Measurements from ENCODE around the gene STX10.
"Not testable (repeated sequence)": the region's sequence is repeated elsewhere in the genome, so short reads cannot be mapped to it uniquely, and the experiment has no call there.

STX10 gene

DNA sequence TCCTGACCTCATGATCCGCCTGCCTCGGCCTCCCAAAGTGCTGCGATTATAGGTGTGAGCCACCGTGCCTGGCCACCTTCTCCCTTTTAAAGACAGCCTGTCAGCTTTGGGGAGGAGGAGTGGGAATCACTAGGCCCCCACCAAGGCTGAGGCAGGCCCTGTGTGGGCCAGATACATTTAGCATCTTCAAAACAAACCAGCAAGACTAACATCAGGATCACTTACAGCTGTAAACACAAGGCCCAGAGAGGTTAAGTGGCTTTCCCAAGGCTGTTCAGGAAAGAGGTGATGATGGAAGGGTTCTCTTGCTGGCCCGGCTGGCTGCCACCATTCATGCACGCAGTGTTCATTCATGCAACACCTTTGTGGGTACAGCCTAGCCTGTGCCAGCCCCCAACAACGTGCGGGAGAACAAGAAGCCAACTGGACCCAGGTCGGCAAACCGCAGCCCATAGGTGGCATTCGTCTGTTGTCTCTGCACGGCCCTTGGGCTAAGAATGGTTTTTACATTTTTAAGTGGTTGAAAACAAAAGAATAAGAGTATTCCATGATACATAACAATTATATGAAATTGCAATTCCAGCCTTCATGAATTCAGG, 23.1 kb upstream of the STX10 start:
- Mint-ChIP-seq H3K9me3 (no peaks in the 10 kb centered on the region), H3K27me3 (no peaks in the 10 kb centered on the region), H3K36me3 (no peaks in the 10 kb centered on the region), H3K4me1 (peaks cover 34% of the 10 kb centered on the region), H3K4me3 (peak overlapping the region; percentile 24), H3K27ac (peak overlapping the region; percentile 84)
- DNase-seq (ENCODE audit: low spot score in 2 of 2) (no peak), ATAC-seq (ENCODE audit: low read depth) (no peak)

DNA sequence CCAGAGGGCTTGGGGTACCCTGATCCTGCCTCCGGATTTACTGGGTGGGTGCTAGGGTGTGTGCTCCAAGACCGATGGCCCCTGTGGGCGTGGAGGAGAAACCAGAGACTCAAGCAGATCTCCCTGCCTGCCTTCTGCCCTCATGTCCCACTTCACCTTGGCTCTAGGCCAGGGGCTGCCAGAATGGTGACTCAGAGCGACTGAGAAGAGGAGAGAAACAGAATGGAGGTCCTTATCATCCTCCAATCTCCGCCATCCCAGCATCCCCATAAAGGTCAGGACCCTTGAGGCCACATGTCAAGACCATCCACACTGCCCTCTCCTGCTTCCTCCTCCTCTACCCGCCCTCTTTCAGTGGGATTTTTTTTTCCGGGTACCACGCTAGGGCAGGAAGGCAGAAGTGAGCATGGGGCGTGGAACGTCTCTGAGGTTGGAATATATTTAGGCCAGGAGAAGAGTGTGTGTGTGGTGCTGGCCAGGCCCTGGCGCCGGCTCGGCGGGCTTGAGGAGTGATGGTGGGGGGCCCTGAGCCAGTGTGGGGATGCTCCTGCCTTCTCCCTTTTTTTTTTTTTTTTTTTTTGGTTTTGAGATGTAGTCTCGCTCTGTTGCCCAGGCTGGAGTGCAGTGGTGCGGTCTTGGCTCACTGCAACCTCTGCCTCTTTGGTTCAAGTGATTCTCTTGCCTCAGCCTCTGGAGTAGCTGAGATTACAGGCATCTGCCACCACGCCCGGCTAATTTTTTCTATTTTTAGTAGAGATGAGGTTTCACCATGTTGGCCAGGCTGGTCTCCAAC, 22.4 kb upstream of the STX10 start:
- H3K4me3 Mint-ChIP-seq: peak overlapping the region; percentile 51
- H3K36me3 Mint-ChIP-seq: no peaks in the 10 kb centered on the region
- DNase-seq (ENCODE audit: low spot score in 2 of 2) (no peak), ATAC-seq (ENCODE audit: low read depth) (no peak)
- no peaks in the 10 kb centered on the region for H3K9me3 Mint-ChIP-seq
- H3K27ac Mint-ChIP-seq: peak overlapping the region; percentile 84
- H3K4me1 Mint-ChIP-seq: peaks cover 37% of the 10 kb centered on the region
- H3K27me3 Mint-ChIP-seq: no peaks in the 10 kb centered on the region

DNA sequence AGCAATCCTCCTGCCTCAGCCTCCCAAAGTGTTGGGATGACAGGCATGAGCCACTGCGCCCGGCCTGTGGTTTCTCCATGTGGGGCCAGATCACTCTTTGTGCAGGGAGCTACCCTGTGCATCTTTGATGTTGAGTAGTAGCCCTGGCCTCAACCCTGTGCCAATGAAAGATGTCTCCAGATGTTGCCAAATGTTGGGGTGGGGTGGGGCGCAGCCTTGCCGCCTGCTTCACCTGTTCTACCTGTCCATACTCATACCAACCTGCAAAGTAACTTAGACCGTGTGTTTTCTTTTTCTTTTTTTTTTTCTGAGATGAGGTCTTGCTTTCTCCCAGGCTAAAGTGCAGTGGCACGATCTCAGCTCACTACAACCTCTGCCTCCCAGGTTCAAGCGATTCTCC, 21.0 kb upstream of the STX10 start:
- Mint-ChIP-seq H3K4me1 (peaks cover 42% of the 10 kb centered on the region), H3K4me3 (no peak overlapping the region), H3K9me3 (no peaks in the 10 kb centered on the region), H3K36me3 (no peaks in the 10 kb centered on the region), H3K27me3 (no peaks in the 10 kb centered on the region), H3K27ac (peak overlapping the region; percentile 84)
- no peak for ATAC-seq (ENCODE audit: low read depth)
- DNase-seq (ENCODE audit: low spot score in 2 of 2): no peak

DNA sequence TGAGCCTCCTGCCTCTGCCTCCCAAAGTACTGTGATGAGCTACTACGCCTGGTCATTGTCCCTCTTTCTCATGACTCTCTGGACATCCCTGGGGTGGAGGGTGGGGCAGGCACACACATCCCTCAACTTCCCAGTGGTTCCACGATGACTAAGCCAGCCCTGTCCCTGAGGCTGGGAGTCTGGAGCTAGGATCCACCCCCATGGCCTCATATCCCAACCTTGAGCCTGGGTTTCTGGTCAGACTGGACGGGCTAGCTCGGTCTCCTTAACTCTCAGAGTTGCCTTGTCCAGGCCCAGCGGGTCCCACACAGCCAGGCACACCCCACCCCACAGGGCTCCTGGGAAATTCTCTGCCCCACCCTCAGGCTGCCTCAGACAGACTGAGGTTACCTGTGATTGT, 19.6 kb upstream of the STX10 start:
- ATAC-seq (ENCODE audit: low read depth) (no peak), DNase-seq (ENCODE audit: low spot score in 2 of 2) (no peak)
- no peaks in the 10 kb centered on the region for H3K27me3 Mint-ChIP-seq
- no peak overlapping the region for H3K4me3 Mint-ChIP-seq
- no peaks in the 10 kb centered on the region for H3K9me3 Mint-ChIP-seq
- no peaks in the 10 kb centered on the region for H3K36me3 Mint-ChIP-seq
- H3K4me1 Mint-ChIP-seq: peaks cover 47% of the 10 kb centered on the region
- H3K27ac Mint-ChIP-seq: peak overlapping the region; percentile 85

DNA sequence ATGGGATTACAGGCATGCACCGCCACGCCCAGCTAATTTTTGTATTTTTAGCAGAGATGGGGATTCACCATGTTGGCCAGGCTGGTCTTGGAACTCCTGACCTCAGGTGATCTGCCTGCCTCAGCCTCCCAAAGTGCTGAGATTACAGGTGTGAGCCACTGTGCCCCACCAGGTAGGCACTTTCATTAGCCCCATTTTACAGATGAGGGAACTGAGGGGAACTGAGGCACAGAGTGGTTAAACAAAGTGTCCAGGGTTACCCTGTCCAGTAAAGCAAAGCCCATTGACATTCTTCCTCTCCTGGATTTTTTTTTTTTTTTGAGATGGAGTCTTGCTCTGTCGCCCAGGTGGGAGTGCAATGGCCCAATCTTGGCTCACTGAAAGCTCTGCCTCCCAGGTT, 16.0 kb upstream of the STX10 start:
- Mint-ChIP-seq H3K4me1 (peaks cover 52% of the 10 kb centered on the region), H3K27ac (peak overlapping the region; percentile 92)
- not testable (repeated sequence) for H3K9me3 Mint-ChIP-seq; ATAC-seq (ENCODE audit: low read depth); DNase-seq (ENCODE audit: low spot score in 2 of 2); H3K36me3 Mint-ChIP-seq; H3K4me3 Mint-ChIP-seq; H3K27me3 Mint-ChIP-seq

DNA sequence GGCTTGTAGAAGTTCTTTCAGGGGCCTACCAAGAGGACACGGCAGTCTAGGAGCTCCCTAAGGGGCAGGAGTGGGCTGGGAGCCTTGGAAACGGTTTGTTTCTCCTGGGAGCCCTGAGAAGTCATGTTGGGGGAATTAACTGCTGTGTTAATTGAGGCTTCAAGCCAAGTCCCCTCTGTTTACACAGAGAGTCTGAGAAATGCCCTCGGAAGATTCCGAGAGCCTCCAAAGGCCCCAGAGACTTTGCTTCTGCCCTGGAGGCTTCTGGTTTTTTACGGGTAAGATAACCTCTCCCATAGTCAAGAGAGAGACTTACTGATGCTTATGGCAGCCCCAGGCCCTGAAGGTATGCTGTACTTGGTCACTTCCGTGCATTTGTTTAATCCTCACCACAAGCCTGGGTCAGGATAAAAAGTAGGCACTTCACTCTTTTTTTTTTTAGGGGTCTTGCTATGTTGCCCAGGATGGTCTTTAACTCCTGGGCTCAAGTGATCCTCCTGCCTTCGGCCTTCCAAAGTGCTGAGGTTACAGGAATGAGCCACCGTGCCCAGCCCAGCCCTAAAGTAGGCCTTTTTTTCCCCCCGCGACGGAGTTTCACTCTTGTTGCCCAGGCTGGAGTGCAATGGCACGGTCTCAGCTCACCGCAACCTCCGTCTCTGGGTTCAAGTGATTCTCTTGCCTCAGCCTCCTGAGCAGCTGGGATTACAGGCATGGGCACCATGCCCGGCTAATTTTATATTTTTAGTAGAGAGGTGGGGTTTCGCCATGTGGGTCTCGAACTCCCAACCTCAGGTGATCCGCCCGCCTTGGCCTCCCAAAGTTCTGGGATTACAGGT, 15.2 kb upstream of the STX10 start:
- Mint-ChIP-seq H3K27me3 (no peaks in the 10 kb centered on the region), H3K27ac (peak overlapping the region; percentile 92), H3K4me3 (peak overlapping the region; percentile 21), H3K9me3 (no peaks in the 10 kb centered on the region), H3K4me1 (peaks cover 52% of the 10 kb centered on the region), H3K36me3 (no peaks in the 10 kb centered on the region)
- no peak for DNase-seq (ENCODE audit: low spot score in 2 of 2)
- ATAC-seq (ENCODE audit: low read depth): no peak

DNA sequence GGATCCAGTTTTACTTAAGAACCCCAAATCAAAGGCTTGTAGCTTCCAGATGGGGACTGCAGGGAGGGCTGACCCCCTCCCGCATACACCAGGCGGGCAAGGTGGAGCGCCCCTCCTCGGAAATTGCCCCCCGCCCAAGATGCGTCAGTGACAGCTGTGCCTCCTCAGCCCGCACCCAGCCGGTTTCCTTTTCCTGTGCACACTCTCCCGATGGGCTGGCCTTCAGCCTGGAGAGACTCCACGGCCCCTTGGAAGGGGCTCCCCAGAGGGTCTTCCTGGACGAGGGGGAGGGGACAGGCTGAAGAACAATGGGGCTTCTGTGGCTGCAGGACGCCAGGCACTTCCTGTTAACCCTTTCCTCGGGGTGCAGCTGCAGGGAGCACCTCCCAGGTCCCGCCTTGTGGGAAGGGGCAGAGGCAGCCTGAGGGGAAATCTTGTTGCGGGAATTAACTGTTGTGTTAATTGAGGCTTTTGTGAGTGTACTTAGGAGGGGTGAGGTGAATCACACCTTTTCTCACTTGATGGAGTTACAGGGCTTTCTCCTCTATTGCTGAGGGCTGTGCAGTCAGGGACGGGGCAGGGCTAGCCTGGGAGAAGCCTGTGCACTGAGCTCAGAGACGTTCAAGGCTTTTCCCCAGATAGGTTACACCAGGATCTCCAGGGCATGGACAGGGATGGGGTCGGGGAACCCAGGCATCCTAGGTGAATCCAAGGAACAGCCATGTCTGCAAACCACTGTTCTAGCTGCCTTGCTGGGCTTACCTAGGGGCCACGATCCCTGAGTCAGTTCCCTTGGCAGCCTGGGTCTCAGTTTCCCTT, 14.4 kb upstream of the STX10 start:
- ATAC-seq (ENCODE audit: low read depth): no peak
- Mint-ChIP-seq H3K27me3 (no peaks in the 10 kb centered on the region), H3K27ac (peak overlapping the region; percentile 92), H3K36me3 (no peaks in the 10 kb centered on the region), H3K9me3 (no peaks in the 10 kb centered on the region), H3K4me1 (peaks cover 46% of the 10 kb centered on the region), H3K4me3 (peak overlapping the region; percentile 50)
- DNase-seq (ENCODE audit: low spot score in 2 of 2): no peak

DNA sequence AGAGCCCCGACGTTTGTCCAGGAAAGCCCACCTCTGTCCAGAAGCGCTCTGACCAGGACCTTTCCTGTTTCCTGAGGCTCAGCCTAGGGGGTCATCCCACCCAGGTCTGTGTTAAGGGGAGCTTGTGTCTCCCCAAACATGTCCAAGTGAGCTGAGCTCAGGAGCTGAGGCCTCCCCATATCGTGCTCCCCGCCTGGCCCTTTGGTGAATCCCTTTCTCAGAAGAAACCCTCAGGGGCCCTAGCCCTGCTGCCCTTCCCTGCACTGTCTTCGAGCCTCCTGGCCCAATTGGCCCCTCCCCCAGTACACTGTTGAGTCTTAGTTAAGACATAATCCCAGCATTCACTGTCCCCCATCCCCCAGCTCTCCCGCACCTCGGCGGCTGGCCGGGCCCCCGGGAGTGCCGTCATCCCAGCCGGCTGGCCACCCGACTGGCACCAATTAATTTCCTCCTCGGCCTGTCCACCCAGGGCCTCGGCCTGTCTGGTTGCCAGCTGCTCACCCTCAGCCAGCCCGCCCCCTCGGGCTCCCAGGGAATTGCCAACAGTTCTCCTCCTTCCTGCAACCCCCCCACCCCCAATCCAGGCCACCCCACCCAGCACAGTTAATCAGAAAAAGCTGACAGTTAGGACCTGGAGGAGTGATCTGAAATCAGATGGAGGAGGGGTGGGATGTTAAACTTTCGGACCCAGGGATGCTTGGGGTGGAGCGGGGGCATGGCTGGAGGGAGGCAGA, 13.6 kb upstream of the STX10 start:
- Mint-ChIP-seq H3K27ac (peak overlapping the region; percentile 92), H3K36me3 (no peaks in the 10 kb centered on the region), H3K27me3 (no peaks in the 10 kb centered on the region), H3K4me1 (peaks cover 38% of the 10 kb centered on the region), H3K4me3 (peak overlapping the region; percentile 58), H3K9me3 (no peaks in the 10 kb centered on the region)
- ATAC-seq (ENCODE audit: low read depth): peak; percentile 19
- peak in 1 of 2 donors; percentile 54 for DNase-seq (ENCODE audit: low spot score in 2 of 2)

DNA sequence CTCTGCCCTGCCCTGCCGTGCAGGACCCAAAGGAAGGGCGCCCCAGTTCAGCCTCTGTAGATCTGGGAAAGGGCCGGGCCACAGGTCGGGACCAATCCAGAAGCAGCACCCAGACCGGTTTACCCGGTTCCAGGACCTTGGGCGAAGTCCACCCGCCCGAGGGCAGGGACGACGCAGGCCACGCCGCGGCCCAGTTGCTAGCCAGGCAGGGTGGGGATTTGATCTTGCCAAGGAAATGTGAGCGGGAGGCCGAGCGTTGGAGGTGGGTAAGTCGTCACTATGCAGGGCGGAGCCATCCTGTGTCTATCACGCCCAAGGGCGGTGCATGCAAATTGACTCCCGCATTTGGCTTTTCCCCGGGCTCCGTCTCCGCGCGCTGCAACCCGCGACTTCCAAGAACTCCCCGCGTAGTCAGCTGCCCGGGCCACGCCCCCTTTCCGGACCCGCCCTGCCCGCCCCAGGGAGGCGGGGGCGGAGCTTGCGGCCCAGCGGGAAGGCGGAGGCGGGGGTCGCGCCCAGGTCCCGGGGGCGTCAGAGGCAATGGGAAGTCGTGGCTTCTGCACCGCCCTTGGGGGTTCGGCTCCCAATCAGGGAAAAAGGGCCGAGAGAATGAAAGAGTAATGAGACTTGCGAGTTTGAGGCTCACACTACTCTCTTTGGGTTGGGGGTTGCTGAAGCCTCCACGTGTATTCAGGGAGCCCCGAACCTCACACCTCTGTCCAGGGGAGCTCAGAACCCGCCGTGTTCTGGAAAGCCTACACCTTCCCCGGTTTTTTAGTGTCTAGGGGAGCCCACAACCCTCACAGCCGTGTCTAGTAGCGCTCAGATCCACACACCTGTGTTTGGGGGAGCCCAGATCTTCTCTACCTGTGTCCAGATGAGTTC, 12.8 kb upstream of the STX10 start:
- H3K4me3 Mint-ChIP-seq: peak overlapping the region; percentile 84
- ATAC-seq (ENCODE audit: low read depth) (peak; percentile 53), DNase-seq (ENCODE audit: low spot score in 2 of 2) (peak; percentile 45 to 59)
- no peaks in the 10 kb centered on the region for H3K36me3 Mint-ChIP-seq
- peak overlapping the region; percentile 92 for H3K27ac Mint-ChIP-seq
- H3K27me3 Mint-ChIP-seq: no peaks in the 10 kb centered on the region
- H3K4me1 Mint-ChIP-seq: peaks cover 44% of the 10 kb centered on the region
- H3K9me3 Mint-ChIP-seq: no peaks in the 10 kb centered on the region

DNA sequence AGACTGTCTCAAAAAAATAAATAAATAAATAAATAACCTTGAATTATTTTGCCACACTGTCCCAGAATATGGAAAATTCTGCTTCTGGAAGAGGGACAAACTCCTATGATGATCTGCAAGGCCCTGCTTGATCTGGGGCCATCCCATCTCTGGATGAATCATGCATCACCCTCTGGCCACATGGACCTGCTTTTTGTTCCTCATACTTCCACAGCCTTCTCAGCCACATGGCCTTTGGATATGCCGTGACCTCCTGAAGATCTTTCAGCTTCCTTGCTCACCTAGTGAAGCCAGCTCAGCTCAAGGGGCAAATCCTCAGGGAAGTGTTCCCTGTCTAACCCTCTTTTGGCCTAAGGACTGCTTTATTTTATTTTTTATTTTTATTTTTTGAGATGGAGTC, 10.4 kb upstream of the STX10 start:
- Mint-ChIP-seq H3K27ac (no peak overlapping the region), H3K36me3 (no peaks in the 10 kb centered on the region), H3K4me3 (no peak overlapping the region), H3K9me3 (no peaks in the 10 kb centered on the region), H3K4me1 (peaks cover 53% of the 10 kb centered on the region), H3K27me3 (no peaks in the 10 kb centered on the region)
- DNase-seq (ENCODE audit: low spot score in 2 of 2) (no peak), ATAC-seq (ENCODE audit: low read depth) (no peak)

DNA sequence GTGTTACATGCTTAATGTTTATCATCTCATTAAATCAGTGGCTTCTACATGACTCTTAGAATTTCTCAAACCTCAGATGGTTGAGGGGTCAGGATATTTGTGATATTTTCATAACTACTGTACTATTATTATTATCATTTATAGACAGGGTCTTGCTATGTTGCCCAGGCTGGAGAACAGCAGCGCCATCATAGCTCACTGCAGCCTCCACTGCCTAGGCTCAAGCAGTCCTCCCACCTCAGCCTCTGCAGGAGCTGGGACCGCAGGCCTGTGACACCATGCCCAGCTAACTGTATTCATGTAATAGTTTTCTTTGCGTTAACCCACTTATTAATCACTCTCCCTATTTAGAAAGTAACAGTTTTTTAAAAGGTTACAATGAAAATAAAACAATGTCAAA, 9.5 kb upstream of the STX10 start:
- Mint-ChIP-seq H3K4me1 (peaks cover 48% of the 10 kb centered on the region), H3K36me3 (peaks cover 2% of the 10 kb centered on the region), H3K27me3 (no peaks in the 10 kb centered on the region), H3K27ac (peak overlapping the region; percentile 75), H3K4me3 (no peak overlapping the region), H3K9me3 (no peaks in the 10 kb centered on the region)
- DNase-seq (ENCODE audit: low spot score in 2 of 2) (no peak), ATAC-seq (ENCODE audit: low read depth) (no peak)

DNA sequence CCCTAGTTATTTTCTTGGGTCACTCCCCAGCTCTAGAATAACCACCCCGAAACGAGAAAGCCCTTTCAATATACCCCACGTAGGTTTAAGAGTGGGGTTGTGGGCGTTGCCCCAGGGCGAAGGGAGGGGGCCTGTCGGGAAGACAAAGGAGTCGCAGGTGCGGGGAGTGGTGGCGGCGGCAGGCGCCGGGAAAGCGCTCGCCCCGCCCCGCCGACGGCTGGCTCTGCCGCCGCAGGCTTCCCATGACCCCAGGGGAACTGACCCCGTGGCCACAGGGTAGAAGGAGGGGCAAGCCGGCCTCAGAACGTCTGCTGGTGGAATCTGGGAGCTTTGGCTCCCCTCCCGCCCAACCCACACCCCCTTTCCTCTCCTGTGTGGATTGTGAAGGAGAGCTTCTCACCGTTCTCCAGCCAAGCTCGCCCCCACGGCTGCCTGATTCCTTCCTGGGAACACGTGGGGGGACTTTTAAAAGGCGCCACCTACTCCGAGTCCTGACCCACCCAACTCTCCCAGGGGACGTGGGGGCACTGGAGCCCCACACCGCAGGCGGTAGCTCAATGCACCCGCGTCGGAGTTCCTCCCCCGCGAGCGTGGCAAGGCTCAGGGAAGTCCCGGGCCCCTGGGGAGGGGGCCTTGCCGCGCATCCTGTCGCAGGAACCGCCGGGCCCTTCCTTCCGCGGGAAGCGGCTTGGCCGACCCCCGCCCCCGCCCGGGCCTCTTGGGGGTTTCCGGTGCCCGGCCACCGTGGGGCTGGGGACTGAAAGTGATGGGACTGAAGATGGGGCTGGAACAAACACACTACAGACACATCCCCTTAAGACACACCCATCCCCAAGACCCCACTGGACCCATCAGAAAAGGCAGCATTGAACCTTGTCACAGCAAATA, 5.5 kb upstream of the STX10 start:
- peak; percentile 55 for ATAC-seq (ENCODE audit: low read depth)
- H3K4me1 Mint-ChIP-seq: peaks cover 34% of the 10 kb centered on the region
- peaks cover 13% of the 10 kb centered on the region for H3K36me3 Mint-ChIP-seq
- peak; percentile 90 to 94 for DNase-seq (ENCODE audit: low spot score in 2 of 2)
- H3K4me3 Mint-ChIP-seq: peak overlapping the region; percentile 88
- no peaks in the 10 kb centered on the region for H3K27me3 Mint-ChIP-seq
- peak overlapping the region; percentile 96 for H3K27ac Mint-ChIP-seq
- H3K9me3 Mint-ChIP-seq: no peaks in the 10 kb centered on the region

Measured in memory B cell (primary cell).